Measurements from ENCODE around the gene ABCA2.
A peak's percentile ranks its signal among the peaks of the same experiment; 100 is the strongest.
"Not testable (repeated sequence)": the region's sequence is repeated elsewhere in the genome, so short reads cannot be mapped to it uniquely, and the experiment has no call there.

The ABCA2 gene

DNA sequence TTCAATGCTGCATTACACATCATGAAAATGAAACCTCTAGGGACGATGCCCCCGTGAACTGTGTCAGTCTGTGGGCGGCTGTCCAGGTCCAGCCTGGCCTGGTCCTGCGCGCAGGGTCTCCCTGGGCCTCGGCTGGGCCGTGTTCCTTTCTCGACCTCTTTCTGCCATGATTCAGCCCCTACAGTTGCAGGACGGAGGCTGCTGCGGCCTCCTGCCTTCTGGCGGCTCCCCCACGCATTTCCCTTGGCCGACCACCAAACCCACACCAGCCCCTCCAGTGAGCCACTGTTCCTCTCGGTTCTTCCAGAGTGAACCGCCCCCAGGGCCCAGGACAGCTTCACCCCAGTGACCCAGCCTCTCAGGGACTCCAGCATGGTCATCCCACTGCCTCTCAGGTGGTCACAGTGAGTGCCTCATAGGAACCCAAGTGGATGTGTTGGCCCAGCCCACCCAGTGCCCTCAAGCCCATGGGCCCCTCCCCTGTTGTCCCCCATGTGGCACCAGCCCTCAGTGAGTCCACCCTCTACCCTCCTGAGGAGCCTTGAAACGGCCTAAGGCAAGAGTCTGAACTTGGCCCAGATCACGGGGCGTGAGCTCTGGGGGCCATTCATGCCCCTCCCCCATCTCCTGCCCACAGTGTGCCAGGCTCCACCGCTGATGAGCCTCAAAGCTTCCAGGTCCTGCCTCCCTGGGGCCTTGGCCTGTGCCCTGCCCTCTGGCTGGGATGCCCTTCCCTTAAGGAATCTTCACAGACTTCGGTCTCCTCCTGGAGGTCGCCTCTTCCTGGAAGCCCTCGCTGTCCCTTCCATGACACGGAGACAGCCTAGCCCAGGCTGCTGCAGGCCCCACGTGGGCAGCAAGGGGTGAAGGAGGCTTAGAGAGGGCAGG is 21.7 kb downstream of the ABCA2 start:
- no peaks in the 10 kb centered on the region for H3F3A ChIP-seq (ENCODE audit: insufficient read depth, low read length)
- H3K4me3 ChIP-seq (ENCODE audit: low read depth, low read length, poor library complexity, severe bottlenecking), result no peak overlapping the region
- no peaks in the 10 kb centered on the region for H4K20me1 ChIP-seq (ENCODE audit: insufficient read depth, low read length)
- no peak overlapping the region for H3K9ac ChIP-seq (ENCODE audit: low read length)
- no peak overlapping the region for H3K27ac ChIP-seq (ENCODE audit: low read depth, low read length, poor library complexity, severe bottlenecking)
- no peaks in the 10 kb centered on the region for H3K9me2 ChIP-seq (ENCODE audit: low read depth, low read length)
- H3K9me3 ChIP-seq (ENCODE audit: low read length), result no peaks in the 10 kb centered on the region
- no peaks in the 10 kb centered on the region for H3K36me3 ChIP-seq (ENCODE audit: insufficient read depth, low read length)
- H3K79me2 ChIP-seq (ENCODE audit: insufficient read depth, low read length), result no peaks in the 10 kb centered on the region
- TF ChIP-seq, protein P1, sequence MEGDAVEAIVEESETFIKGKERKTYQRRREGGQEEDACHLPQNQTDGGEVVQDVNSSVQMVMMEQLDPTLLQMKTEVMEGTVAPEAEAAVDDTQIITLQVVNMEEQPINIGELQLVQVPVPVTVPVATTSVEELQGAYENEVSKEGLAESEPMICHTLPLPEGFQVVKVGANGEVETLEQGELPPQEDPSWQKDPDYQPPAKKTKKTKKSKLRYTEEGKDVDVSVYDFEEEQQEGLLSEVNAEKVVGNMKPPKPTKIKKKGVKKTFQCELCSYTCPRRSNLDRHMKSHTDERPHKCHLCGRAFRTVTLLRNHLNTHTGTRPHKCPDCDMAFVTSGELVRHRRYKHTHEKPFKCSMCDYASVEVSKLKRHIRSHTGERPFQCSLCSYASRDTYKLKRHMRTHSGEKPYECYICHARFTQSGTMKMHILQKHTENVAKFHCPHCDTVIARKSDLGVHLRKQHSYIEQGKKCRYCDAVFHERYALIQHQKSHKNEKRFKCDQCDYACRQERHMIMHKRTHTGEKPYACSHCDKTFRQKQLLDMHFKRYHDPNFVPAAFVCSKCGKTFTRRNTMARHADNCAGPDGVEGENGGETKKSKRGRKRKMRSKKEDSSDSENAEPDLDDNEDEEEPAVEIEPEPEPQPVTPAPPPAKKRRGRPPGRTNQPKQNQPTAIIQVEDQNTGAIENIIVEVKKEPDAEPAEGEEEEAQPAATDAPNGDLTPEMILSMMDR (IDR thresholded peaks at IDR 0.05; ENCODE audit: low read length), result no peak
- TF ChIP-seq EZH2 (IDR thresholded peaks at IDR 0.05; ENCODE audit: borderline replicate concordance, low read length), result no peak
- no peaks in the 10 kb centered on the region; the same call in 1 of the 2 replicates for H3K27me3 ChIP-seq (ENCODE audit: insufficient read depth, low read length)
- no peaks in the 10 kb centered on the region for H3K4me1 ChIP-seq (ENCODE audit: insufficient read depth, low read length, severe bottlenecking)
- H2AFZ ChIP-seq (ENCODE audit: low read length), result no peak overlapping the region
- no peak overlapping the region for H3K4me2 ChIP-seq (ENCODE audit: low read length)

DNA sequence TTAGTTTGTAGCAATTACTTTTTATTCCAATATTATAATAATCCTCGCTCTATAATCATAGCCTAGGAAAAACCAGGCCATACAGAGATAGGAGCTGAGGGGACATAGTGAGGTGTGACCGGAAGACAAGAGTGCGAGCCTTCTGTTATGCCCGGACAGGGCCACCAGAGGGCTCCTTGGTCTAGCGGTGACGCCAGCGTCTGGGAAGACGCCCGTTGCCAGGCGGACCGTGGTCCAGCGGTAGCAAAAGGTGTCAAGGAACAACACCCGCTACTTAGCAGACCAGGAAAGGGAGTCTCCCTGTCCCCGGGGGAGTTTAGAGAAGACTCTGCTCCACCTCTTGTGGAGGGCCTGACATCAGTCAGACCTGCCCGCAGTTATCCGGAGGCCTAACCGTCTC is 23.8 kb downstream of the ABCA2 start:
- TF ChIP-seq, protein P1 (IDR thresholded peaks at IDR 0.05; ENCODE audit: low read length), result peak; percentile 23; the same call in 1 of the 2 replicates

DNA sequence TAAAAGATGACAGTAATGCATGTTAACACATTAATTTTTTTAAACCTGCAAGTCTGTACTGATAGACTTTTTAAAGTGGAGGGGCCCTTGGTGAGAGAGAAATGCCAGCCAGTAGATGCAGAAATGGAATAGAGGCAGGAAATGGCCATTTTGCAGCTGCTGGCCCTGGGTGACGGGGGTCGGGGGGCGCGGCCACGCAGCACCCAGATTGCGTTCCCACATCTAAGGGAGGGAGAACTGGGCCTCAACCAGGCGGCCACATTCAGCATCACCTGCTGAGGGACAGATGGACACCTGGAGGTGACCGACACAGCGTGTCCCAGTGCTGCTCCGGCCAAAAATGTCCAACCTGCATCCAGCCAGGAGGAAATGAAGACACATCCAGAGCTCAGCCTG is 25.4 kb downstream of the ABCA2 start:
- Histone ChIP-seq H3K9ac (ENCODE audit: low read length) (no peak overlapping the region), H3K4me1 (ENCODE audit: insufficient read depth, low read length, severe bottlenecking) (peaks cover 7% of the 10 kb centered on the region), H3K4me3 (ENCODE audit: low read depth, low read length, poor library complexity, severe bottlenecking) (no peak overlapping the region), H2AFZ (ENCODE audit: low read length) (no peak overlapping the region), H4K20me1 (ENCODE audit: insufficient read depth, low read length) (no peaks in the 10 kb centered on the region), H3K27me3 (ENCODE audit: insufficient read depth, low read length) (no peaks in the 10 kb centered on the region), H3K27ac (ENCODE audit: low read depth, low read length, poor library complexity, severe bottlenecking) (no peak overlapping the region), H3K9me2 (ENCODE audit: low read depth, low read length) (no peaks in the 10 kb centered on the region), H3K9me3 (ENCODE audit: low read length) (no peaks in the 10 kb centered on the region), H3K79me2 (ENCODE audit: insufficient read depth, low read length) (no peaks in the 10 kb centered on the region), H3K4me2 (ENCODE audit: low read length) (no peak overlapping the region), H3F3A (ENCODE audit: insufficient read depth, low read length) (no peaks in the 10 kb centered on the region), H3K36me3 (ENCODE audit: insufficient read depth, low read length) (no peaks in the 10 kb centered on the region)
- TF ChIP-seq, protein P1 (IDR thresholded peaks at IDR 0.05; ENCODE audit: low read length), result no peak
- TF ChIP-seq EZH2 (IDR thresholded peaks at IDR 0.05; ENCODE audit: borderline replicate concordance, low read length), result no peak

More for the DNA sequence above, 23.8 kb downstream of the ABCA2 start:
- H3K4me3 ChIP-seq (ENCODE audit: low read depth, low read length, poor library complexity, severe bottlenecking); H3K9me3 ChIP-seq (ENCODE audit: low read length); H3K4me1 ChIP-seq (ENCODE audit: insufficient read depth, low read length, severe bottlenecking); H2AFZ ChIP-seq (ENCODE audit: low read length); H3K36me3 ChIP-seq (ENCODE audit: insufficient read depth, low read length); H3F3A ChIP-seq (ENCODE audit: insufficient read depth, low read length); H3K27me3 ChIP-seq (ENCODE audit: insufficient read depth, low read length); H3K9me2 ChIP-seq (ENCODE audit: low read depth, low read length); H3K9ac ChIP-seq (ENCODE audit: low read length); H3K4me2 ChIP-seq (ENCODE audit: low read length); H4K20me1 ChIP-seq (ENCODE audit: insufficient read depth, low read length); H3K27ac ChIP-seq (ENCODE audit: low read depth, low read length, poor library complexity, severe bottlenecking); H3K79me2 ChIP-seq (ENCODE audit: insufficient read depth, low read length): not testable (repeated sequence)
